T-helper 1 cell treated with Interleukin-12 subunit alpha and Interleukin-12 subunit beta and Interleukin-4 antibody, amounts not matched to agents 30 μg/mL and 1 μg/mL, for 36 hours (primary cell): ENCODE results near the gene FANK1.
A peak's percentile ranks its signal among the peaks of the same experiment; 100 is the strongest.
"Not testable (repeated sequence)": the region's sequence is repeated elsewhere in the genome, so short reads cannot be mapped to it uniquely, and the experiment has no call there.

Experiments used
- H3K27ac Mint-ChIP-seq: one replicate; pipeline ENCODE4 v1.8.0; 2021; ENCODE audit warnings: mild to moderate bottlenecking, mixed read lengths
- H3K27me3 Mint-ChIP-seq: one replicate; pipeline ENCODE4 v1.8.0; 2021; ENCODE audit warnings: low read depth, mixed read lengths
- H3K36me3 Mint-ChIP-seq: one replicate; pipeline ENCODE4 v1.8.0; 2021; ENCODE audit warnings: low read depth, mixed read lengths
- H3K4me1 Mint-ChIP-seq: one replicate; pipeline ENCODE4 v1.8.0; 2021; ENCODE audit warnings: low read depth, mixed read lengths
- H3K4me3 Mint-ChIP-seq: one replicate; pipeline ENCODE4 v1.8.0; 2021; ENCODE audit warnings: mild to moderate bottlenecking, moderate library complexity, mixed read lengths
- H3K9me3 Mint-ChIP-seq: one replicate; pipeline ENCODE4 v1.8.0; 2021; ENCODE audit warnings: mixed read lengths

FANK1 gene

DNA sequence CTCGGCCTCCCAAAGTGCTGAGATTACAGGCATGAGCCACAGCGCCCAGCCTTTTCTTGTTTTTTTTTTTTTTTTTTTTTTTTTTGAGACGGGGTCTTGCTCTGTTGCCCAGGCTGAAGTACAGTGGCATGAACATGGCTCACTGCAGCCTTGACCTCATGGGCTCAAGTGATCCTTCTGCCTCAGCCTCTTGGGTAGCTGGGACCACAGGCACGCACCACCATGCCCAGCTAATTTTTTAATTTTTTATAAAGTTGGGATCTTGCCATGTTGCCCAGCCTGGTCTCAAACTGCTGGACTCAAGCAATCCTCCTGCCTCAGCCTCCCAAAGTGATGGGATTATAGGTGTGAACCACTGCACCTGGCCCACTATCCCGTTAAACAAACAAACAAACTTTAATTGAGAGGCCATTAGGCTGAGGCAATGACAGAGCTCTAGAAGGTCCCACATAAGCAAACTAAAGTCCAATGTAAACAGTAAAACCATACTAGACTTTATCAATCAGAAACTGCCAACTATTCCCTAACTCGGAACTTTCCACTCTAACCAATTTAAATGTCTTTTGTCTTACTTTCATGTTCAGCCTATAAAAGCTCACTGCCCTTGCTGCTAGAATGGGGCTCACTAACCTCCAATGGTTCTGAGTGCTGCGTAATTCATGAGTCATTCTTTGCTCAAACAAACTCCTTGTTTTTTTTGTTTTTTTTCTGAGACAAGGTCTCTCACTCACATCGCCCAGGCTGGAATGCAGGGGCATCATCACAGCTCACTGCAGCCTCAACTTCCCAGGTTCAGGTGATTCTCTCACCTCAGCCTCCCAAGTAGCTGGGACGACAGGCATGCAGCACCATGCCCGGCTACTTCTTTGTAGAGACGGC lies 17.2 kb upstream of the FANK1 start:
- H3K9me3 Mint-ChIP-seq = peaks cover 11% of the 10 kb centered on the region
- H3K4me1 Mint-ChIP-seq = no peaks in the 10 kb centered on the region
- peaks cover 9% of the 10 kb centered on the region for H3K36me3 Mint-ChIP-seq
- no peaks in the 10 kb centered on the region for H3K27me3 Mint-ChIP-seq
- no peak overlapping the region for H3K4me3 Mint-ChIP-seq
- H3K27ac Mint-ChIP-seq = no peak overlapping the region

DNA sequence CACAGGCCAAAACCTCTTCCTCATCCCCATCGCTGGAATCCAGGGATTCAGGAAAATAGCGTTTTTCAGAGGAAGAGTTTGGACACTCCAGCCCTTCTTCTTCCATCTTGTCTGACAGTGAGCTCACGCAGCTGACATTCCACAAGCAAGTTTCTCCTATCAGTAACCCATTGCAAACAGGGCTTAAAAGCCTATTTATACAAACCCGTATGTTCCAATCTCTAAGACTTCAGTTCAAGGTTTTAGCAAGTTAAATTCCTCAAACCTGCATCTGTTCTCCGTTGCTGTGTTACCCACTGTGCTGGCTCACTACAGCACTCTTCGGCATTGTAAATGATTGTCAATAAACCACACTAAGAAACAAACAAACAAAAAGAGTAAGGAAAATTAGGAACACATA lies 15.6 kb upstream of the FANK1 start:
- Mint-ChIP-seq H3K4me1 (no peaks in the 10 kb centered on the region), H3K4me3 (no peak overlapping the region), H3K9me3 (peaks cover 7% of the 10 kb centered on the region), H3K27ac (no peak overlapping the region), H3K36me3 (peaks cover 8% of the 10 kb centered on the region), H3K27me3 (no peaks in the 10 kb centered on the region)

DNA sequence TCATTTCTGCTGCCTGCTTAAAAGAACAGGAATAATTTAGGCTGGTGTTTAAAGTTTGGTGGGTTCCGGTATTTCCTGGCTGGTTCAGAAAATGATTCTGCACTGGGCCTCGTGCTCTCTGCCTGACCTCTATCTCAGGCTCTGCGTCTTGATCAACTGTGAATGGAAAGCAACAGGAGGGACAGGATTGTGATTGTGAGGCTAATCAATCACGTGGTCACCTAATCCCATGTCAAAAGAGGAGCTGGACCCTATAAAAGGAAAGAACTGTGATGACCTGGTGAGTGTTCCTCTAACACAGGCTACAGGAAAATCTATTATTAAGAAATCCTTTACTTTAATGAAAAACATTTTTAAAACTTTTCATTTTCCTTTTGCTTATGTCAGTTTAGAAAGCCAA lies 15.2 kb upstream of the FANK1 start, which contains the start of gene DHX32:
Gene DHX32, minus strand, starts transcription at position 101 of the 400 bp plus-strand sequence. CDS start 468 bp downstream, outside the sequence.
- no peaks in the 10 kb centered on the region for H3K27me3 Mint-ChIP-seq
- H3K36me3 Mint-ChIP-seq = peaks cover 6% of the 10 kb centered on the region
- H3K27ac Mint-ChIP-seq = no peak within 1 kb of the TSS
- peaks cover 4% of the 10 kb centered on the region for H3K9me3 Mint-ChIP-seq
- no peaks in the 10 kb centered on the region for H3K4me1 Mint-ChIP-seq
- no peak within 1 kb of the TSS for H3K4me3 Mint-ChIP-seq

DNA sequence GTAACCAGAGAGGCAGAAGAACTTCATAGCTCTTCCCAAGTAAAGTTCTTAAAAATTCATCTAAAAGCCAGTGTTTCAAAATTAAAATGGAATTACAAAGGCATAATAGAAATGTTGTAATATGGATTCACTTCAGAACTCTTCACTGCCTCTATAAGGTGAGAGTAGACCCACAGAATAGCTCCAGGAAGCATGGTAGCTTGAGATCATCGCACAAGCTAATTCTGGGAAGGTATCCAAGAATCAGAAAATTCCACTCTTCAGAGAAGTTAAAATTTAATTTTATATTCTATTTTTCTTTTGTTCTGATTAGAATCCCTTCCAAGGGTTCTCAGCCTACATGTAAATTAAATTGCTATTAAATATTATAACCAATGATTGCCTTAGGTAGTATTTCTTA lies 13.8 kb upstream of the FANK1 start:
- H3K4me1 Mint-ChIP-seq = no peaks in the 10 kb centered on the region
- peaks cover 2% of the 10 kb centered on the region for H3K36me3 Mint-ChIP-seq
- H3K27ac Mint-ChIP-seq = no peak overlapping the region
- no peak overlapping the region for H3K4me3 Mint-ChIP-seq
- no peaks in the 10 kb centered on the region for H3K9me3 Mint-ChIP-seq
- no peaks in the 10 kb centered on the region for H3K27me3 Mint-ChIP-seq

DNA sequence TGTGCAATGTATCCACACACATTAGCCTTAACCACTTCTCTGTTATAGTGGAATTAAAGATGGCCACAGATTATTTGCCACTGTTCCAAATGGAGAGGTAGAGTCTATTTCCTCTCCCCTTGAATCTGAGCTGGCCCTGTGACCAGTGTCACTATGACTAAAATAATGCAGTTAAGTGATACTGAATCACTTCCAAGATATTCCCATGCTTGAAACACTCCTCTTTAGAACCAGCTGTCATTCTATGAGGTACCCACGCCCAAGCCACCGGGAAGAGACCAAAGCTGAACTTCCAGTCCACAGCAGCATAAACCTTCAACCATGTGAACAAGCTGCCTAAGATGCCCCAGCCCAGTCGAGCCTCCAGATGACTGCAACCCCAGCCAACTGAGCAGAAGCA lies 13.2 kb upstream of the FANK1 start:
- no peaks in the 10 kb centered on the region for H3K4me1 Mint-ChIP-seq
- no peak overlapping the region for H3K27ac Mint-ChIP-seq

DNA sequence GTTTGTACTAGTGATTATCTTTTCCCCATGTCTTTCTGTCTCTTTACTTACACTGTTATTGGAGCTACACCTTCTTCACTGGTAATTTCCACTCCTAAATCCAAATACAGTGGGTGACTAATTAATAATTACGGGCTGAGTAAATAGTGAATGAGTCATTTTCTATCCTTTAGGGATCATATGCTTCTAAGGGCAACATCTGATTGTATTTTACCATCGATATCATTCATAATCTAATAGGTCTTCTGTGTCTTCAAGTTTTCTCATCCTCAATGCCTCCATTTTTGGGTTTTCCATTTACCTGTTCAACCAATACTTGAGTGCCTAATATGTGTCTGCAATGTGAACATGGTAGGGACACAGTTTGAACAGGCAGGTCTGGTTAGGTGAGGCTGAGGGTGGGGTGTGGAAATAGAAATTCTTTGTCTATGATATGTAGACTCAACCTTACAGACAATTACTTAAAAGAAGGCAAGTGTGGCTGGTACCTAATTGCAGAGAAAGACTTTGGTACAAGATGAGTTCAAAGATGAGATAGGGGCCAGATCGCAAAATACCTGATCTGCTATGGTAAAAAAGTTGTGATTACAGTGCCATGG lies 9.4 kb upstream of the FANK1 start:
- Mint-ChIP-seq H3K4me3 (no peak overlapping the region), H3K4me1 (no peaks in the 10 kb centered on the region)

More for the DNA sequence above, 13.2 kb upstream of the FANK1 start:
- Mint-ChIP-seq H3K27me3 (no peaks in the 10 kb centered on the region), H3K4me3 (no peak overlapping the region), H3K36me3 (peaks cover 2% of the 10 kb centered on the region), H3K9me3 (no peaks in the 10 kb centered on the region)

DNA sequence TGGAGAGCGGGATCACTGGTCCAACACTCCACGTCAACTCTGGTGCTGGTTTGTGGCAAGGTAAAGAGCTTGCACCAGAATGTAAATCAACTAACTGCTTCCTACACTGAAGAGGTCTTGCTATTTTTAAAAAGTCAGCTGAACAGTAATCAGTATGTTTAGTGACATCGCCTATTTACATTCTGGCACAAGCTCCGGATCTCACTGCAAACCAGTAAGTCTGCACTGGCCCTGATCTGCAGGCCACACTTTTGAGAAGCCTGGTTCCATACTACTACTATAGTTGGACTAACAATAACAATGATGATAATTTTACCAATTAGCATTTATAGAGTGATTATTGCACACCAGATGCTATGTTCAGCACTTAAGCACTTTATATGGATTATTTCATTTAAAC lies 6.9 kb upstream of the FANK1 start:
- H3K27ac Mint-ChIP-seq, H3K27me3 Mint-ChIP-seq, H3K36me3 Mint-ChIP-seq, H3K9me3 Mint-ChIP-seq, H3K4me1 Mint-ChIP-seq, H3K4me3 Mint-ChIP-seq: not testable (repeated sequence)

More for the DNA sequence above, 9.4 kb upstream of the FANK1 start:
- H3K27ac Mint-ChIP-seq = no peak overlapping the region
- peaks cover 3% of the 10 kb centered on the region for H3K9me3 Mint-ChIP-seq
- H3K36me3 Mint-ChIP-seq = no peaks in the 10 kb centered on the region
- H3K27me3 Mint-ChIP-seq = no peaks in the 10 kb centered on the region

DNA sequence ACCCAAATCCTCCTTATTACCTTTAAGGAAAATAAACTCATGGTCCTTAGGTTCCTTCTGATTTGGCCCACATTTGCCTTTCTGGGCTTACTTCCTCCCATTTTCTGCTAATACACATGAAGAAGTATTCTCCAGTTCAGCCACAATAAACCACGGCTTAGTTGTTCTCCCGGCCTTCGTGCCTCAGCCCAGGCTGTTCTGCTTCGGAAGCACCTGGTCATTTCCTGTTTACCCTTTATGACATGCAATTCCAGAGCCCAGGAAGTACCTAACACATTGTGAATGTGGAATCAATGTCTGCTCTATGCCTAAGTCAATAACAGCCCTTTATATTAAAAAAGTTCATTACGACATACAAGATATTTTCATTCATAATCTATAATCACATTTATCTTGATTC lies 4.0 kb upstream of the FANK1 start:
- peaks cover 26% of the 10 kb centered on the region for H3K27me3 Mint-ChIP-seq

DNA sequence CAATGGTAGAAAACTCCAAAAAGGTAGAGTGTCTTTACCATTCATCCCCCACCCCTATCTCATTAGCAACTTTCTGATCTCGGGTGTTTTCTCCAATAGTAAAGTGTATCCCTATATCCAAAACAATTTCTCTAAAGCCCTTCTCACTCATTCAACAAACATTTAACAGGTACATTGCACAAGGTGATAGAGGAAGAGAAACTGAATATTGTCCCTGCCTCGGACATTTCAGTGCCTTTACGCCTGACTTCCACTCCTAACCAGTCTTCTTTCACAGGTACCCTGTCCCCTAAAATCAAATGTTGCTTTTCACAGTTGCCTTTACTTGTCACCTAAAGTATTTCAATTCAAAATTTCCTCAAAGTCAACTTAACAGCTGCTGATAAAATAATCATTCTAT lies 2.2 kb upstream of the FANK1 start:
- H3K27ac Mint-ChIP-seq, H3K36me3 Mint-ChIP-seq, H3K4me3 Mint-ChIP-seq, H3K9me3 Mint-ChIP-seq: not testable (repeated sequence)
- Mint-ChIP-seq H3K4me1 (peaks cover 12% of the 10 kb centered on the region), H3K27me3 (peaks cover 34% of the 10 kb centered on the region)

More for the DNA sequence above, 4.0 kb upstream of the FANK1 start:
- not testable (repeated sequence) for H3K9me3 Mint-ChIP-seq, H3K27ac Mint-ChIP-seq, H3K36me3 Mint-ChIP-seq, H3K4me3 Mint-ChIP-seq
- H3K4me1 Mint-ChIP-seq = peaks cover 12% of the 10 kb centered on the region

DNA sequence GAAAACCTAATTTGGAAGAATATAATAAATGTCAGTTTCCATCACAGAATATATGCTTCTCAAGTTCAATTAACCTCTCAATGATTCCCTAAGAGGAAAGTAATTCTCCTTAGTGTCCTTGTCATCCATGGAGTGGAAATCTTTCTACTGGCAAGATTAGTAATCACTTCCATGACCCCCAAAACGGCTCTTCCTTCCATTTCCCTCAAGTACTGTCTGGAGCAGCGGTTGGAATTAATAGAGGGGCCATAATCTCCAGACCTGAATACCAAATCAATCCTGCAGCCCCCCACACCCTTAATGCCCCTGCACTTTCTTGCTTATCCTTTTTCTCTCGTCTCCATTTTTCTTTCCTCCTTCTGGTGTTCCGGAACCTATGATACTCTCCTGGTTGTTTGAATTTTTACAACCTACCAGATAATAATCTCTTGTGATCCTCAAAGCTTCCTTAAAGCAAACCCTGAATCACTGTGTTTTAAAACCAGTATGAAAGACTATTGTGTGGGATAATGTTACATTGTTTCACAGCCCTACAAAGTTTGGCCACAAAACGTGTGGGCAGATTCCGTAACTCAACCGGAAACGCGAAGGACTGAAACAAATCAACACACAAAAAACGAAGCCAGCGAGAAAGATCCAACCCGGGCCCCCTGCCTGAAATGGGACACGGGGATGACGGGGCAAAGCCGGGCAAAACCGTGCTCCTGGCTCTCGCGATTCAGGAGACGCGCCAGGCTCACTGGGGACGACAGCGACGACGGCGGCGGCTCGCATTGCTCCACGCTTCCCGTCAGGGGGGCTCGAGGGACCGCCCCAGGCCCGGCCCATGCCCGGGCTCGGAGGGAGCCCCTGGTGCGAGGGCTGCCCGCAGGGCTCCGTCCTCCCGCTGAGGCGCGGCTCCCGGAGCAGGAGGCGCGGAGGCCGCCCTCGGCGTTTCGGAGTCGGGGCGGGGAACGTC lies 955 bp upstream of the FANK1 start:
- not testable (repeated sequence) for H3K9me3 Mint-ChIP-seq, H3K36me3 Mint-ChIP-seq
- H3K27ac Mint-ChIP-seq = peak overlapping the region; percentile 71
- peaks cover 12% of the 10 kb centered on the region for H3K4me1 Mint-ChIP-seq
- peaks cover 39% of the 10 kb centered on the region for H3K27me3 Mint-ChIP-seq
- H3K4me3 Mint-ChIP-seq = peak overlapping the region; percentile 88

DNA sequence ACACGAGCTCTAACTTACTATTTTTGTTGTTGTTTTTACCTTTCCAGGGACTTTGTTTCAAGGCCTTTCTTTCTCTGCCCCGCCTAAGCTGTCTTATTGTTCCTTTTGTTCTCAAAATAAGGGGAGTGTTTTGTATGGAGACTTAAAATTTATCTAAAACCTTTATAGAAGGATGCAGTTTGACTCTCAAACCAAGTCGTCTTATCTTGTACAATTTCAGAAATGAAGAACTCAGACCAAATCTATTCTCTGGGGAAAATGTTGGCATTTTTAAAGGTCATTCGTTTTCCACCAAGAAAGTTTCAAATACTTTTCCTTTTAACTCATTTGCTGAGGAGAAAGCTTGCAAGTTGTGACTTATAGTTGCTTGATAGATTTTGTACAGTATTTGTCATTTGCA lies 953 bp downstream of the FANK1 start:
- H3K9me3 Mint-ChIP-seq, H3K36me3 Mint-ChIP-seq, H3K27ac Mint-ChIP-seq: not testable (repeated sequence)
- H3K4me3 Mint-ChIP-seq = peak overlapping the region; percentile 87
- H3K27me3 Mint-ChIP-seq = peaks cover 39% of the 10 kb centered on the region
- peaks cover 12% of the 10 kb centered on the region for H3K4me1 Mint-ChIP-seq

DNA sequence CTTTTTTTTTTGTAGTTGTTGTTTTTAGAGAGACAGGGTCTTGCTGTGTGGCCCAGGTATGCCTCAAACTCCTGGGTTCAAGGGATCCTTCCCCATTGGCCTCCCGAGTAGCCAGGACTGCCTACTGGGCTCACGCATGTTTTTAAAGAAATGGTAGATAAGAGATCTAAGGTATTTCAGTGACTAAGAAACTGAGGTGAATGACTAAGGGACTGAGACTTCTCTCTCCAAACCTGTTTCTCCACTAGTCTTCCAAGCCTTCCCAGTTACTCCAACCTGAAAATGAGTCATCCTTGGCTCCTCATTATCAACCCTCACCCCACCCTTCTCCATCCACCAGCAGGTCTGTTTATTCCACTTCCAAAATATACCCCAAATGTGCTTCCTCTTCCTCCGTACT lies 4.6 kb downstream of the FANK1 start:
- H3K4me1 Mint-ChIP-seq, H3K9me3 Mint-ChIP-seq, H3K27ac Mint-ChIP-seq, H3K4me3 Mint-ChIP-seq, H3K36me3 Mint-ChIP-seq: not testable (repeated sequence)
- peaks cover 21% of the 10 kb centered on the region for H3K27me3 Mint-ChIP-seq

DNA sequence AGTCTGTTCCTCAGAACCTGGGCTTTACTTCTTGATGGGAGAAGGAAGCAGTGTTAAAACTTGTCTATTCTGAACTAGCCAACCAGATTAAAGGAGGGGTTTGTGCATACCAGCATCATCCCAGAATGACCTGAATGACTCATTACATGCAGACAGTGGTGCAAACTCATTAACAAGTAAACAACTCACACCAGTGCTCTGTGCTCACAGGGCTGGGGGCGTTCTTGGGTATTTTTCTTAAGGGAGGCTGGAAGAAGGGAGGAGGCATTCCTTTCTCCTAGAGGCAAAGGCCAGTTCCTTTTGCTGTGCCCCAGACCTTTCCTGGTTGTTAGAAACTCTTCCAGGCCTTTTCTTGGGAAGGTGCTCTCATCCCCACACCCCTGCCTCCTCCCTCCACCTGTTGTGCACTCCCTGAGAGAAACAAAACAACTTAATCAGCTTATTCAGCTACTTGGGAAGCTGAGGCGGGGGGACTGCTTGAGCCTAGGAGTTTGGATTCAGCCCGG lies 6.8 kb downstream of the FANK1 start:
- H3K27me3 Mint-ChIP-seq = not testable (repeated sequence)

More for the DNA sequence above, 6.8 kb downstream of the FANK1 start:
- not testable (repeated sequence) for H3K4me1 Mint-ChIP-seq, H3K9me3 Mint-ChIP-seq, H3K4me3 Mint-ChIP-seq, H3K36me3 Mint-ChIP-seq, H3K27ac Mint-ChIP-seq
